Femur (tissue), 1 donor: ENCODE results near the gene AIG1.
"Not testable (repeated sequence)": the region's sequence is repeated elsewhere in the genome, so short reads cannot be mapped to it uniquely, and the experiment has no call there.

Source experiments
- DNase-seq: peaks from one replicate; pipeline ENCODE4 v3.0.0-alpha.2; 2017

The AIG1 gene

GRCh38 chr6:143060806-143061596 lies at the start of gene AIG1:
Gene AIG1, plus strand, starts transcription at chr6:143060889. Its CDS starts 37 bp downstream, at chr6:143060926.
- DNase-seq = peak; percentile 80

- no peak for DNase-seq
Observed at GRCh38 chr6:143014764-143015163, 45.9 kb upstream of the AIG1 start.

- no peak for DNase-seq
Observed at GRCh38 chr6:143015300-143015706, 45.4 kb upstream of the AIG1 start.

- no peak for DNase-seq
Observed at GRCh38 chr6:143018955-143019354, 41.7 kb upstream of the AIG1 start.

- not testable (repeated sequence) for DNase-seq
Observed at GRCh38 chr6:143020862-143021261, 39.8 kb upstream of the AIG1 start.

GRCh38 chr6:143021543-143021942 lies 39.1 kb upstream of the AIG1 start:
- no peak for DNase-seq

- no peak for DNase-seq
Observed at GRCh38 chr6:143022587-143022986, 38.1 kb upstream of the AIG1 start.

- DNase-seq = no peak
Observed at GRCh38 chr6:143023695-143024094, 37.0 kb upstream of the AIG1 start.

- no peak for DNase-seq
Observed at GRCh38 chr6:143024977-143025376, 35.7 kb upstream of the AIG1 start.

GRCh38 chr6:143026696-143027449 lies 33.8 kb upstream of the AIG1 start:
- peak; percentile 40 for DNase-seq

GRCh38 chr6:143034689-143035334 lies 25.9 kb upstream of the AIG1 start:
- no peak for DNase-seq

- DNase-seq = no peak
Observed at GRCh38 chr6:143037470-143037869, 23.2 kb upstream of the AIG1 start.

- no peak for DNase-seq
Observed at GRCh38 chr6:143038833-143039232, 21.9 kb upstream of the AIG1 start.

GRCh38 chr6:143039548-143039947 lies 21.1 kb upstream of the AIG1 start:
- no peak for DNase-seq

GRCh38 chr6:143040018-143040417 lies 20.7 kb upstream of the AIG1 start:
- no peak for DNase-seq

GRCh38 chr6:143044345-143044744 lies 16.3 kb upstream of the AIG1 start:
- not testable (repeated sequence) for DNase-seq

- DNase-seq = no peak
Observed at GRCh38 chr6:143049611-143050010, 11.1 kb upstream of the AIG1 start.

GRCh38 chr6:143050509-143050908 lies 10.2 kb upstream of the AIG1 start:
- no peak for DNase-seq

- no peak for DNase-seq
Observed at GRCh38 chr6:143052282-143052681, 8.4 kb upstream of the AIG1 start.

GRCh38 chr6:143053856-143054255 lies 6.8 kb upstream of the AIG1 start:
- DNase-seq = no peak

GRCh38 chr6:143054329-143054728 lies 6.4 kb upstream of the AIG1 start:
- DNase-seq = no peak

GRCh38 chr6:143055213-143055612 lies 5.5 kb upstream of the AIG1 start:
- no peak for DNase-seq

GRCh38 chr6:143055891-143056290 lies 4.8 kb upstream of the AIG1 start:
- no peak for DNase-seq

GRCh38 chr6:143058987-143059386 lies 1.7 kb upstream of the AIG1 start:
- no peak for DNase-seq
